CD4-positive, CD25-positive, alpha-beta regulatory T cell (primary cell): ENCODE measurements around the gene MCC. TPM values are rescaled to one million over a fixed set of nuclear protein-coding genes. Genes with fewer than 3 reads are reported as not detected.

ENCODE experiments used
- ATAC-seq, 2 donors: fragments of 150-1000 bp; cut with Tn5 transposase; one replicate each; pipeline ENCODE4 v1.10.0; 2021; ENCODE audit warnings: low read depth in 2 of 2, moderate number of reproducible peaks in 2 of 2, moderate library complexity in 1 of 2
- DNase-seq, 3 donors: peaks; one replicate each; pipeline versions ENCODE4 v3.0.0 to v3.0.0-alpha.2; 2012 to 2022; ENCODE audit warnings: mixed read lengths in 1 of 3
- H3K27ac ChIP-seq: one replicate; pipeline ENCODE4 v1.7.0; 2013; ENCODE audit warnings: mild to moderate bottlenecking, low read length; ENCODE audit not compliant: insufficient read depth, poor library complexity, severe bottlenecking
- H3K27me3 ChIP-seq: one replicate; pipeline ENCODE4 v1.7.0; 2013; ENCODE audit warnings: low read length; ENCODE audit not compliant: control insufficient read depth, insufficient read depth
- H3K36me3 ChIP-seq: one replicate; pipeline ENCODE4 v1.7.0; 2013; ENCODE audit warnings: mild to moderate bottlenecking, low read length, moderate library complexity; ENCODE audit not compliant: control insufficient read depth, insufficient read depth
- H3K4me1 ChIP-seq: 2 replicates; pipeline ENCODE4 v1.7.0; 2013; ENCODE audit warnings: mild to moderate bottlenecking, low read length; ENCODE audit not compliant: insufficient read depth, control insufficient read depth, poor library complexity, severe bottlenecking
- H3K4me3 ChIP-seq: one replicate; pipeline ENCODE4 v1.7.0; 2013; ENCODE audit warnings: low read depth, mild to moderate bottlenecking, low read length, moderate library complexity
- H3K9me3 ChIP-seq, 2 experiments: 1 replicate in 1 of 2; 2 replicates in 1 of 2; pipeline ENCODE4 v1.7.0; 2013; ENCODE audit warnings: low read length in 2 of 2, mild to moderate bottlenecking in 1 of 2, moderate library complexity in 1 of 2; ENCODE audit not compliant: control insufficient read depth in 2 of 2
- H3K27ac Mint-ChIP-seq, 3 donors: one replicate each; pipeline ENCODE4 v1.8.0; 2020 to 2022; ENCODE audit warnings: mild to moderate bottlenecking in 3 of 3, mixed read lengths in 3 of 3, moderate library complexity in 2 of 3
- H3K27me3 Mint-ChIP-seq: one replicate; pipeline ENCODE4 v1.8.0; 2022; ENCODE audit warnings: mild to moderate bottlenecking, mixed read lengths
- H3K36me3 Mint-ChIP-seq: one replicate; pipeline ENCODE4 v1.8.0; 2020; ENCODE audit warnings: mixed read lengths
- H3K4me1 Mint-ChIP-seq, 4 donors: one replicate each; pipeline ENCODE4 v1.8.0; 2020 to 2022; ENCODE audit warnings: mixed read lengths in 4 of 4, mild to moderate bottlenecking in 1 of 4
- H3K4me3 Mint-ChIP-seq, 4 donors: one replicate each; pipeline ENCODE4 v1.8.0; 2020 to 2022; ENCODE audit warnings: mild to moderate bottlenecking in 4 of 4, mixed read lengths in 4 of 4, moderate library complexity in 3 of 4
- H3K9me3 Mint-ChIP-seq, 7 donors: one replicate each; pipeline ENCODE4 v1.8.0; 2020 to 2022; ENCODE audit warnings: mixed read lengths in 7 of 7, mild to moderate bottlenecking in 3 of 7, moderate library complexity in 2 of 7
- polyA plus RNA-seq, 4 donors: library from polyadenylated mRNA; unstranded; fragments of 300-500 nt; fragmentation: Illumina TruSeq; gene quantifications; one replicate each; pipeline ENCODE4 v1.2.3, GENCODE V29; 2021
- total RNA-seq: library from RNA; stranded (reverse); gene quantifications from one replicate; pipeline ENCODE4 v1.2.3, GENCODE V29; 2022

MCC gene
- total and polyA plus RNA-seq, 5 donors from 2014 or later = 0.47 to 11.1 (median 3.4) TPM

DNA sequence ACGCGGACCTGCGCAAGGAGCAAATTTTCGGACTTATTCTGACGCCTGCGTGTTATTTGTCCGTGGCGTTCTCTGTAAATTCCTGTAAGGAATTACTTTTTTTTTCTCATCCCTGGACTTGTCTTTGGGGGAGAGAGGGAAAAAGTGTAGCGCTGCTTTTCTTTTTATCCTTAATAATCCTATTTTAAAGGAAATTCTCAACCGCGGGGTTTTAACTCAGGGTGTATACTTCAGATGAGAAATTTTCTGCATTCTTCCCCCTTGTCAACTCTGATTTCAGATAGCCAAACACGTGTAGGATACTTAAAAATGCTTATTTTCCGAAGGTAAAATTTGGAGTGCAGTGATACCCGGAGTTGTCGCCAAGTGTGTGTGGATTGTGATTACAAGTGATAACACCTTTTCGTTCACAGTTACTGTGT, 510.8 kb downstream of the MCC start:
- Histone ChIP-seq H3K9me3 (no peaks in the 10 kb centered on the region), H3K4me1 (peaks cover 42% of the 10 kb centered on the region), H3K36me3 (peaks cover 4% of the 10 kb centered on the region), H3K4me3 (peak overlapping the region; percentile 94), H3K27ac (peak overlapping the region; percentile 82), H3K27me3 (no peaks in the 10 kb centered on the region)
- Mint-ChIP-seq H3K27ac (peak overlapping the region; percentile 97), H3K4me3 (peak overlapping the region; percentile 98 to 100 (median 99)), H3K27me3 (peaks cover 7% of the 10 kb centered on the region), H3K36me3 (peaks cover 8% of the 10 kb centered on the region), H3K4me1 (peaks cover 35 to 53% (median 47%) of the 10 kb centered on the region in 4 donors), H3K9me3 (peaks cover 0 to 2% (median 0%) of the 10 kb centered on the region in 7 donors)
- ATAC-seq = no peak
- peak in 1 of 3 donors; percentile 26 for DNase-seq

DNA sequence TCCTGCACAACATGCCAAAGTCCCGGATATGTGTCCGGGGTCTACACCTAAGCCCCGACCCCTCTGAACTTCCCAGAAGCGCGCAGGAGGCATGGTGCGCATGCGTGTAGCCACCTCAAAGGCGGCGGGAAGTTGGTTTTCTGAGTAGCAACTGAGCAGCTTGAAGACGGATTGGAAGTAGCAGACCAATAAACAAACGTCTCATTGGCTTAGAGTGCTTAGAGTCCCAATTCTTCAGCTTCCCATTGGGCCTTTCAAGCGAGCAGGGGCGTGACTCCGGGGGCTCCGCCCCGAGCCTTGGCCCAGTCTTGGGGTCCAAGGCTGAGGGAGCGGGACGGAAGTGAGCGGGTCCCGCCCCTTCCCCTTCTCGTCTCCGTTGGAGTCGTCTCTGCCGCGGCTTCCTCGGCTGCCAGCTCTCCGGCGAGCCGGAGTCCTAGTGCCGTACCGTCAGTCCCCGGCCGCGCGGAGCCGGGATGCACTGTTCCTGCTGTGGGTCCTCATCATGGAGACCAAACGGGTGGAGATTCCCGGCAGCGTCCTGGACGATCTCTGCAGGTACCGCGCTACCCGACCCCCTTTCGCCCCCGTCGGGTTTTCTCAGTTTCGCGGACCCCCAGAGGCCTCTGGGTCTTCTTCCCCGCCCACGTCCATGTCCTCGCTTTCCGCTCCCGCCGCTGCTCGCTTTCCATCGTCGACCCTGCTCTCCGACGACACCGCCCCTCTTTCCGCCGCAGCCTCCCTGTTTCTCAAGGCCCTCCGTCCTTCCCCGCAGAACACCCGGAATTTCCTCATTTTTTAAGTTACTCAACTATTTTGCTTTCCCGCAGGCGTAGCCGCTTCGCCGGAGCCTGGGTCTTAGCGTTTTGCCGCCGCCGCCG, 511.6 kb downstream of the MCC start, which contains the start of gene DCP2:
TSS of gene DCP2 (plus strand) at position 367 of the 878 bp plus-strand sequence. CDS start at position 503, 136 bp downstream.
- peaks cover 3% of the 10 kb centered on the region for H3K36me3 Mint-ChIP-seq

DNA sequence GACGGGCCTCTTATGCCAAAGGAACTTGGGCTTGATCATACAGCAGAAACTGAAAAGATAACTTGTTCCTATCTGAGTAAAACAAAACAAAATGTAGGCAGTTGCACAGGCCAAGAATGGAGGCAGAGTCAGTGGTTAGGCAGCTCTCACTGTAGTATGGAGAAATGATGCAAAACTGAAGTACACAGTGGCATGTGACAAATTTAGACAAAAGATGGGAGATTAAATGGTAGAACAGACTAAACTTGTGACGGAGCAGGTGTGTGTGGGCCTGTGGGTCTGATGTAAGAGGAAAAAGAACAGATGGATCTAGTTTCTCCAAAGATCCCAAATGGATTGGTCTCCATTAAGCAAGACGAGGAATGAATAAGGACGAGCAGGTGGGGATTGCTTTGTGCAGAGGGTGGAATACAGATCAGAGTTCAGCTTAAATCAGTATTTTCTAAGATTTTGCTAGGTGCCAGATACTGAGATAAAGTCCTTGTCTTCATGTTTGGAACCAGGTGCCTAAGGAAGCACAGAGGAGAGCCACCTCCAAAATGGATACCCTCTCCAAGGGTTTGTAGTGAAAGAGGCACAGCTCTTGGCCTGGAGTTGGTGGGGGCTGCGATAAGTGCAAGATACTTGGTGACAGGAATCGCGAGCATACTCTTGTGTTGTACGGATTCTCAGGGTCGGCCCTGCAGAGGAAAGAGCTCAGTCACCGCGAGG, 512.4 kb downstream of the MCC start:
- DNase-seq (no peak), ATAC-seq (no peak)
- peaks cover 35% of the 10 kb centered on the region for H3K4me1 ChIP-seq
- peak overlapping the region; percentile 97 for H3K27ac Mint-ChIP-seq
- H3K27me3 Mint-ChIP-seq = peaks cover 7% of the 10 kb centered on the region
- H3K27me3 ChIP-seq = no peaks in the 10 kb centered on the region
- H3K36me3 ChIP-seq = no peaks in the 10 kb centered on the region
- H3K4me1 Mint-ChIP-seq = peaks cover 24 to 44% (median 37%) of the 10 kb centered on the region in 4 donors
- peaks cover 0 to 2% (median 0%) of the 10 kb centered on the region in 7 donors for H3K9me3 Mint-ChIP-seq
- peak overlapping the region; percentile 98 to 100 (median 99) for H3K4me3 Mint-ChIP-seq
- peak overlapping the region; percentile 94 for H3K4me3 ChIP-seq
- H3K9me3 ChIP-seq = no peaks in the 10 kb centered on the region
- H3K36me3 Mint-ChIP-seq = no peaks in the 10 kb centered on the region
- H3K27ac ChIP-seq = peak overlapping the region; percentile 72

More for the DNA sequence above, 511.6 kb downstream of the MCC start, which contains the start of gene DCP2:
- no peaks in the 10 kb centered on the region for H3K9me3 ChIP-seq
- Mint-ChIP-seq H3K4me1 (peaks cover 30 to 48% (median 44%) of the 10 kb centered on the region in 4 donors), H3K9me3 (peaks cover 0 to 2% (median 0%) of the 10 kb centered on the region in 7 donors), H3K27me3 (peaks cover 7% of the 10 kb centered on the region), H3K27ac (peak within 1 kb of the TSS; percentile 97), H3K4me3 (peak within 1 kb of the TSS; percentile 98 to 100 (median 99))
- H3K4me3 ChIP-seq = peak within 1 kb of the TSS; percentile 94
- H3K4me1 ChIP-seq = peaks cover 42% of the 10 kb centered on the region
- H3K27ac ChIP-seq = peak within 1 kb of the TSS; percentile 82
- no peaks in the 10 kb centered on the region for H3K36me3 ChIP-seq
- H3K27me3 ChIP-seq = no peaks in the 10 kb centered on the region
- DNase-seq = peak; percentile 95 to 99 (median 97)
- ATAC-seq = peak; percentile 98

DNA sequence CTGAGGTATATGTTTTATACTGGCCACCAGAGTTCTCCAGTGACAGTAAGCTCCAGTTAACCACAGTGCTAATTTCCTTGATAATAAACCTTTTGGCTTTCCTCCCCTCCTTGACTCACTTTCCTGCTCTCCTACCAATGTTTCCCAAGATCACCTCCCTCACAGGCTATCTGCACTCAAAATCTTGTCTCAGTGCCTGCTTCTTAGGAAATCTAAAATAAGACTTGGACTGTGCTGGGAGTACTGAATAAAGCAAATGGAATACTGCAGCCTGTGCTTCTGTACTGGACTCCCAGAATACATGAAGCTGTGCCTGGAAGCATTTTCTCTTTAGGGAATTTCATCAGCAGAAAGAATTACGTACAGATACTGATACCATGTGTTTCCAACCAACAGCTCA, 513.4 kb downstream of the MCC start:
- peak overlapping the region in 2 of 3 donors; percentile 77 to 97 for H3K27ac Mint-ChIP-seq
- H3K9me3 ChIP-seq = no peaks in the 10 kb centered on the region
- no peak overlapping the region for H3K27ac ChIP-seq
- no peaks in the 10 kb centered on the region for H3K36me3 Mint-ChIP-seq
- peaks cover 25% of the 10 kb centered on the region for H3K4me1 ChIP-seq
- no peaks in the 10 kb centered on the region for H3K27me3 ChIP-seq
- peak overlapping the region; percentile 98 to 100 (median 99) for H3K4me3 Mint-ChIP-seq
- no peak overlapping the region for H3K4me3 ChIP-seq
- ATAC-seq = no peak
- peaks cover 14 to 34% (median 29%) of the 10 kb centered on the region in 4 donors for H3K4me1 Mint-ChIP-seq
- no peak for DNase-seq
- H3K27me3 Mint-ChIP-seq = peaks cover 7% of the 10 kb centered on the region
- H3K9me3 Mint-ChIP-seq = peaks cover 0 to 2% (median 0%) of the 10 kb centered on the region in 7 donors
- no peaks in the 10 kb centered on the region for H3K36me3 ChIP-seq

DNA sequence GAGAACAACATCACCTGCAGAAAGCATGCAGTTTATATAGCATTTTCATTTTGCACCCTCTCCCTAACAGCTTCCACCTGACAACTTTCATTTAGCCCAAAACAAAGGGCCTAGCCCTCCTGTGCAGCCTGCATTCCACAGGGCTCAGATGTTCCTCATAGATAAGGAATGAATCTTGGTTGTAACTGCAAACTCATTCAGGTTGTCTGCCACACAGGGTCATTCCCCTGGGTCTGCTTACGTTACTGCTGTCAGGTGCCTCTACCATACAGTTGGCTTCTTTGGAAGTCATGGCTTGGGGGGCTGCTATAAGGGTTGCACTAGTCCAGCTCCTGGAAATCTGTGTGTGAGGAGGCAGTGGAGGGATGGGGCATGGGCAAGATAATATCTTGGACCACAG, 514.3 kb downstream of the MCC start:
- H3K4me1 ChIP-seq = peaks cover 19% of the 10 kb centered on the region
- Mint-ChIP-seq H3K4me1 (peaks cover 10 to 28% (median 19%) of the 10 kb centered on the region in 4 donors), H3K4me3 (no peak overlapping the region), H3K27ac (no peak overlapping the region), H3K36me3 (no peaks in the 10 kb centered on the region), H3K27me3 (peaks cover 7% of the 10 kb centered on the region), H3K9me3 (peaks cover 0 to 2% (median 0%) of the 10 kb centered on the region in 7 donors)
- H3K27ac ChIP-seq = no peak overlapping the region
- DNase-seq (no peak), ATAC-seq (no peak)
- no peaks in the 10 kb centered on the region for H3K27me3 ChIP-seq
- H3K36me3 ChIP-seq = no peaks in the 10 kb centered on the region
- no peak overlapping the region for H3K4me3 ChIP-seq
- no peaks in the 10 kb centered on the region for H3K9me3 ChIP-seq

DNA sequence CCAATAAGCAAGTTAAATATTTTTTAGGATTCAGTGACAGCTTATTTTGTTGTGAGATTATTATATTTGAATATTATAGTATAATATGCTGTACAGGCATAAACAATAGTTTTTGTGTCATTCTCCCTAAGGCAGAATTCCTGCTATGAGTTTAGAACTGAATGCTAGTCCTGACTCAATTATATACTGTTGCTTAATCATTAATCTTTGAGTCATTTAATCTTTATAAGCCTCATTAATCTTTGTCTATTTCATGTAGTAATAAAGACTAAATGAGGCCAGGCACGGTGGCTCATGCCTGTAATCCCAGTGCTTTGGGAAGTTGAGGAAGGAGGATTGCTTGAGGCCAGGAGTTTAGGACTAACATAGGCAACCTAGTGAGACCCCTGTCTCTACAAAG, 515.2 kb downstream of the MCC start:
- H3K27ac ChIP-seq = no peak overlapping the region
- ATAC-seq (no peak), DNase-seq (no peak)
- H3K4me3 ChIP-seq = no peak overlapping the region
- Mint-ChIP-seq H3K4me1 (peaks cover 3 to 21% (median 15%) of the 10 kb centered on the region in 4 donors), H3K27me3 (peaks cover 7% of the 10 kb centered on the region), H3K36me3 (no peaks in the 10 kb centered on the region), H3K27ac (no peak overlapping the region), H3K4me3 (peak overlapping the region in 1 of 4 donors; percentile 15), H3K9me3 (peaks cover 0 to 2% (median 0%) of the 10 kb centered on the region in 7 donors)
- peaks cover 13% of the 10 kb centered on the region for H3K4me1 ChIP-seq
- H3K9me3 ChIP-seq = no peaks in the 10 kb centered on the region
- no peaks in the 10 kb centered on the region for H3K36me3 ChIP-seq
- H3K27me3 ChIP-seq = no peaks in the 10 kb centered on the region
